HCT116 (cell line): ENCODE measurements around the gene P4HA2. TPM values are rescaled to one million over a fixed set of nuclear protein-coding genes. Genes with fewer than 3 reads are reported as not detected.

Experiments used
- ATAC-seq: fragments of 200-7000 bp; cut with Tn5 transposase; 2 replicates; pipeline ENCODE4 v1.9.1; 2020; ENCODE audit warnings: mild to moderate bottlenecking, moderate library complexity
- BruUV-seq: library from RNA; stranded (reverse); fragments of 400-500 nt; replicated peaks from 2 replicates; lab custom pipeline; 2021; lab: Mats Ljungman, UMichigan
- CTCF ChIA-PET: fragments of 300-600 bp; sonication (Branson Sonifier 250); formaldehyde crosslinking; loops from one replicate; lab custom pipeline; 2021; ENCODE audit warnings: antibody characterized with exemption; lab: Charles Lee
- POLR2A ChIA-PET: fragments of 300-600, 350-600 bp; sonication (Branson Sonifier 250); formaldehyde crosslinking; loops from one replicate; lab custom pipeline; 2021; ENCODE audit warnings: antibody characterized with exemption; lab: Charles Lee
- RAD21 ChIA-PET, 2 experiments: fragments of 300-600 bp; sonication (Branson Sonifier 250); formaldehyde crosslinking; loops; one replicate each; lab custom pipeline; 2023; ENCODE audit warnings: low total read pairs in 2 of 2; ENCODE audit not compliant: uncharacterized antibody in 2 of 2, unreplicated experiment in 2 of 2, low non-redundant PET in 1 of 2; lab: Charles Lee
- DNase-seq: peaks from one replicate; pipeline ENCODE4 v3.0.0-alpha.2; 2010; ENCODE audit warnings: low read depth, low spot score
- H2AFZ ChIP-seq: fragments of 200-600 bp; shearing (Covaris generic), sonication (generic); 2 replicates; pipeline ENCODE4 v1.6.1; 2017; ENCODE audit warnings: low read depth, mixed run types, mixed read lengths, antibody characterized with exemption, low read length; ENCODE audit not compliant: poor library complexity, severe bottlenecking
- H3K27ac ChIP-seq: 2 replicates; pipeline ENCODE4 v1.5.1; 2012; ENCODE audit warnings: low read depth, low read length
- H3K27me3 ChIP-seq: fragments of 200-600 bp; sonication (generic); 2 replicates; pipeline ENCODE4 v1.6.1; 2016; ENCODE audit warnings: mixed run types, low read length, mixed read lengths; ENCODE audit not compliant: insufficient read depth
- H3K36me3 ChIP-seq, 2 experiments: fragments of 200-500 bp in 1 of 2; fragments of 200-600 bp in 1 of 2; sonication (Bioruptor generic) in 1 of 2; sonication (generic) in 1 of 2; 2 replicates each; pipeline versions ENCODE4 v1.5.1 to v1.6.1; 2014 to 2016; ENCODE audit warnings: low read length in 2 of 2, inconsistent platforms in 1 of 2, mixed read lengths in 1 of 2, mixed run types in 1 of 2; ENCODE audit not compliant: insufficient read depth in 2 of 2, control insufficient read depth in 1 of 2
- H3K4me1 ChIP-seq, 2 experiments: fragments of 200-600 bp in 1 of 2; sonication (generic) in 1 of 2; 2 replicates each; pipeline versions ENCODE4 v1.5.1 to v1.6.1; 2012 to 2017; ENCODE audit warnings: low read length in 2 of 2, inconsistent platforms in 1 of 2, mild to moderate bottlenecking in 1 of 2, mixed read lengths in 1 of 2, mixed run types in 1 of 2, moderate library complexity in 1 of 2; ENCODE audit not compliant: insufficient read depth in 2 of 2, control insufficient read depth in 1 of 2
- H3K4me2 ChIP-seq: fragments of 200-600 bp; sonication (generic); 2 replicates; pipeline ENCODE4 v1.6.1; 2017; ENCODE audit warnings: mixed run types, low read length, mixed read lengths
- H3K4me3 ChIP-seq, 2 experiments: fragments of 200-600 bp in 1 of 2; sonication (generic) in 1 of 2; replicated peaks in 1 of 2; 2 replicates each; pipeline ENCODE4 v1.5.1; 2011 to 2016; ENCODE audit warnings: low read length in 2 of 2, control low read depth in 1 of 2, low read depth in 1 of 2, mild to moderate bottlenecking in 1 of 2, mixed read lengths in 1 of 2, mixed run types in 1 of 2
- H3K79me2 ChIP-seq: fragments of 200-600 bp; sonication (generic); 2 replicates; pipeline ENCODE4 v1.6.1; 2017; ENCODE audit warnings: mild to moderate bottlenecking, mixed run types, low read length, moderate library complexity, mixed read lengths; ENCODE audit not compliant: insufficient read depth
- H3K9ac ChIP-seq: fragments of 200-600 bp; sonication (generic); 2 replicates; pipeline ENCODE4 v1.6.1; 2016; ENCODE audit warnings: low read length, mixed read lengths
- H3K9me2 ChIP-seq: fragments of 200-600 bp; sonication (generic), shearing (Covaris generic); 2 replicates; pipeline ENCODE4 v1.6.1; 2017; ENCODE audit warnings: mixed run types, mild to moderate bottlenecking, moderate library complexity; ENCODE audit not compliant: insufficient read depth
- H3K9me3 ChIP-seq, 2 experiments: fragments of 200-500 bp in 1 of 2; fragments of 200-600 bp in 1 of 2; sonication (Bioruptor generic) in 1 of 2; sonication (generic) in 1 of 2; 2 replicates each; pipeline ENCODE4 v1.6.1; 2014 to 2017; ENCODE audit warnings: low read length in 2 of 2, mixed read lengths in 2 of 2, inconsistent platforms in 1 of 2, low read depth in 1 of 2, mild to moderate bottlenecking in 1 of 2, mixed run types in 1 of 2, moderate library complexity in 1 of 2; ENCODE audit not compliant: control insufficient read depth in 1 of 2, insufficient read depth in 1 of 2
- H4K20me1 ChIP-seq: fragments of 200-600 bp; sonication (generic), shearing (Covaris generic); 2 replicates; pipeline ENCODE4 v1.6.1; 2017; ENCODE audit warnings: mixed run types, mild to moderate bottlenecking, moderate library complexity; ENCODE audit not compliant: insufficient read depth
- CBX3 ChIP-seq: IDR thresholded peaks from 2 replicates; pipeline ENCODE4 v1.6.1; 2012; ENCODE audit warnings: low read depth
- CTCF ChIP-seq, 3 experiments: fragments of 200-600 bp in 1 of 3; sonication (generic) in 1 of 3; IDR thresholded peaks in 2 of 3; conservative IDR thresholded peaks in 1 of 3; 2 replicates each; pipeline ENCODE4 v1.5.1; 2012 to 2017; ENCODE audit warnings: low read depth in 2 of 3, low read length in 2 of 3, antibody characterized with exemption in 1 of 3, borderline replicate concordance in 1 of 3, control low read depth in 1 of 3, mild to moderate bottlenecking in 1 of 3, mixed read lengths in 1 of 3, mixed run types in 1 of 3, moderate library complexity in 1 of 3; ENCODE audit not compliant: insufficient read depth in 1 of 3
- EGR1 ChIP-seq: IDR thresholded peaks from 2 replicates; pipeline ENCODE4 v1.6.1; 2012; ENCODE audit warnings: low read depth
- ELF1 ChIP-seq: IDR thresholded peaks from 2 replicates; pipeline ENCODE4 v1.6.1; 2012; ENCODE audit warnings: low read depth, borderline replicate concordance
- EZH2 ChIP-seq: fragments of 200-600 bp; sonication (generic); IDR thresholded peaks from 2 replicates; pipeline ENCODE4 v1.6.1; 2017; ENCODE audit warnings: antibody characterized with exemption, mixed run types
- EZH2phosphoT487 ChIP-seq: fragments of 200-600 bp; IDR thresholded peaks from 2 replicates; pipeline ENCODE4 v1.6.1; 2018; ENCODE audit warnings: antibody characterized with exemption, borderline replicate concordance
- FOSL1 ChIP-seq: IDR thresholded peaks from 2 replicates; pipeline ENCODE4 v1.6.1; 2012; ENCODE audit warnings: low read depth
- JUND ChIP-seq: IDR thresholded peaks from 2 replicates; pipeline ENCODE4 v1.6.1; 2012
- MAX ChIP-seq: IDR thresholded peaks from 2 replicates; pipeline ENCODE4 v1.6.1; 2012
- POLR2A ChIP-seq: IDR thresholded peaks from 2 replicates; pipeline ENCODE4 v1.7.0; 2011; ENCODE audit warnings: borderline replicate concordance; ENCODE audit not compliant: insufficient read depth, insufficient read length; ENCODE audit errors: extremely low read depth
- POLR2AphosphoS5 ChIP-seq: IDR thresholded peaks from 2 replicates; pipeline ENCODE4 v1.6.1; 2011; ENCODE audit warnings: mild to moderate bottlenecking, low read depth, low read length, moderate library complexity
- RAD21 ChIP-seq: IDR thresholded peaks from 2 replicates; pipeline ENCODE4 v1.6.1; 2012; ENCODE audit warnings: low read depth, mild to moderate bottlenecking
- SIN3A ChIP-seq: IDR thresholded peaks from 2 replicates; pipeline ENCODE4 v1.6.1; 2012; ENCODE audit warnings: low read depth
- TCF7L2 ChIP-seq: IDR thresholded peaks from 2 replicates; pipeline ENCODE4 v1.7.0; 2011; ENCODE audit warnings: borderline replicate concordance, inconsistent platforms; ENCODE audit not compliant: insufficient read depth, insufficient read length; ENCODE audit errors: extremely low read depth
- YY1 ChIP-seq: IDR thresholded peaks from 2 replicates; pipeline ENCODE4 v1.6.1; 2011; ENCODE audit warnings: low read length, low read depth, moderate library complexity, mild to moderate bottlenecking; ENCODE audit not compliant: insufficient replicate concordance; ENCODE audit errors: extremely low read depth
- ZFX ChIP-seq: fragments of 450-650 bp; IDR thresholded peaks from 2 replicates; pipeline ENCODE4 v1.6.1; 2017
- ZNF274 ChIP-seq: fragments of 200-500 bp; sonication (Bioruptor generic); IDR thresholded peaks from 2 replicates; pipeline ENCODE4 v1.6.1; 2014; ENCODE audit warnings: mild to moderate bottlenecking, low read depth, low read length, inconsistent platforms
- intact Hi-C: fragments of 100-400 bp; cut with micrococcal nuclease; formaldehyde crosslinking; loops from 2 replicates; pipeline ENCODE4 v1.10.0; 2022
- total RNA-seq: library from RNA; stranded (reverse); gene quantifications from one replicate; pipeline ENCODE4 v1.2.1, GENCODE V29; 2021; ENCODE audit not compliant: unreplicated experiment
- TF ChIP-seq, protein P1 (sequence below): IDR thresholded peaks from 2 replicates; pipeline ENCODE4 v1.6.1; 2011; ENCODE audit warnings: mild to moderate bottlenecking, low read length, moderate library complexity; ENCODE audit not compliant: insufficient replicate concordance; ENCODE audit errors: extremely low read depth

The P4HA2 gene
- total RNA-seq, 1 experiment from 2014 or later = 29.0 TPM

DNA sequence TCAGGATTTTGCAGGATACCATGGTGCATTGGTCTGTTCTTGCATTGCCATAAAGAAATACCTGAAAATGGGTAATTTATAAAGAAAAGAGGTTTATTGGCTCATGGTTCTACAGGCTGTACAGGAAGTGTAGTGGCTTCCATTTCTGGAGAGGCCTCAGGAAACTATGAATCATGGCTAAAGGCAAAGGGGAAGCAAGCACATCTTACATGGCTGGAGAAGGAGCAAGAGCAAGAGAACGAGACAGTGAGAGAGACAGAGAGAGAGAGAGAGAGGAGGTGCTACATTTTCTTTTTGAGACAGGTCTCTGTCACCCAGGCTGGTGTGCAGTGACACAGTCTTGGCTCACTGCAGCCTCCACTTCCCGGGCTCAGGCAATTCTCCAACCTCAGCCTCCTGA lies 43.9 kb downstream of the P4HA2 start:
- Histone ChIP-seq H4K20me1 (no peaks in the 10 kb centered on the region), H3K4me3 (no peak overlapping the region), H3K9me2 (no peaks in the 10 kb centered on the region), H3K9me3 (no peaks in the 10 kb centered on the region), H3K27ac (no peak overlapping the region), H3K79me2 (no peaks in the 10 kb centered on the region), H2AFZ (no peak overlapping the region), H3K4me1 (peaks cover 3 to 15% of the 10 kb centered on the region in 2 experiments; a peak in 3 of 4 replicates), H3K27me3 (no peaks in the 10 kb centered on the region), H3K4me2 (no peak overlapping the region), H3K36me3 (no peaks in the 10 kb centered on the region), H3K9ac (no peak overlapping the region)
- BruUV-seq = no TSS peak
- CTCF ChIA-PET = no interaction called here
- POLR2A ChIA-PET = no interaction called here
- DNase-seq (no peak), ATAC-seq (no peak)
- no peak for TF ChIP-seq ZNF274
- TF ChIP-seq RAD21 = no peak
- TF ChIP-seq POLR2AphosphoS5 = no peak
- RAD21 ChIA-PET = no interaction called here
- intact Hi-C loops = no loop called here

GRCh38 chr5:132182359-132183040 lies 45.2 kb downstream of the P4HA2 start:
- no peaks in the 10 kb centered on the region for H4K20me1 ChIP-seq
- no peak for DNase-seq
- no peaks in the 10 kb centered on the region for H3K27me3 ChIP-seq
- intact Hi-C loops = no loop called here
- H3K4me3 ChIP-seq = no peak overlapping the region
- RAD21 ChIA-PET = no interaction called here
- CTCF ChIA-PET = no interaction called here
- H3K9me2 ChIP-seq = no peaks in the 10 kb centered on the region
- ATAC-seq = no peak
- H3K27ac ChIP-seq = no peak overlapping the region
- H3K4me2 ChIP-seq = no peak overlapping the region
- H3K36me3 ChIP-seq = no peaks in the 10 kb centered on the region
- no peaks in the 10 kb centered on the region for H3K79me2 ChIP-seq
- POLR2A ChIA-PET = no interaction called here
- no peaks in the 10 kb centered on the region for H3K9me3 ChIP-seq
- no peak overlapping the region for H3K9ac ChIP-seq
- peaks cover 3 to 15% of the 10 kb centered on the region in 2 experiments; a peak in 3 of 4 replicates for H3K4me1 ChIP-seq
- no peak overlapping the region for H2AFZ ChIP-seq
- BruUV-seq = no TSS peak
- TF ChIP-seq ELF1 (no peak), CTCF (IDR thresholded peaks at IDR 0.05 in 2 of 3, conservative IDR thresholded peaks at IDR 0.05 in 1 of 3; ENCODE audit: borderline replicate concordance in 1 of 3, insufficient read depth in 1 of 3, low read depth in 2 of 3, low read length in 2 of 3) (no peak), MAX (no peak), POLR2A (no peak), EZH2phosphoT487 (no peak), JUND (no peak), TCF7L2 (no peak), FOSL1 (no peak), SIN3A (no peak), YY1 (no peak), ZFX (no peak), CBX3 (no peak), EZH2 (no peak), EGR1 (no peak)
- TF ChIP-seq, protein P1, sequence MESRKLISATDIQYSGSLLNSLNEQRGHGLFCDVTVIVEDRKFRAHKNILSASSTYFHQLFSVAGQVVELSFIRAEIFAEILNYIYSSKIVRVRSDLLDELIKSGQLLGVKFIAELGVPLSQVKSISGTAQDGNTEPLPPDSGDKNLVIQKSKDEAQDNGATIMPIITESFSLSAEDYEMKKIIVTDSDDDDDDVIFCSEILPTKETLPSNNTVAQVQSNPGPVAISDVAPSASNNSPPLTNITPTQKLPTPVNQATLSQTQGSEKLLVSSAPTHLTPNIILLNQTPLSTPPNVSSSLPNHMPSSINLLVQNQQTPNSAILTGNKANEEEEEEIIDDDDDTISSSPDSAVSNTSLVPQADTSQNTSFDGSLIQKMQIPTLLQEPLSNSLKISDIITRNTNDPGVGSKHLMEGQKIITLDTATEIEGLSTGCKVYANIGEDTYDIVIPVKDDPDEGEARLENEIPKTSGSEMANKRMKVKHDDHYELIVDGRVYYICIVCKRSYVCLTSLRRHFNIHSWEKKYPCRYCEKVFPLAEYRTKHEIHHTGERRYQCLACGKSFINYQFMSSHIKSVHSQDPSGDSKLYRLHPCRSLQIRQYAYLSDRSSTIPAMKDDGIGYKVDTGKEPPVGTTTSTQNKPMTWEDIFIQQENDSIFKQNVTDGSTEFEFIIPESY = no peak
